IMR-90 (cell line): ENCODE measurements around the gene RNF40. TPM values are rescaled to one million over a fixed set of nuclear protein-coding genes. Genes with fewer than 3 reads are reported as not detected.

Experiments used
- ATAC-seq: fragments of 200-7000 bp; cut with Tn5 transposase; 2 replicates; pipeline ENCODE4 v1.9.1; 2020; ENCODE audit warnings: low read depth, mild to moderate bottlenecking, moderate library complexity
- BruUV-seq: library from RNA; stranded (reverse); fragments of 400-500 nt; replicated peaks from 2 replicates; lab custom pipeline; 2021; lab: Mats Ljungman, UMichigan
- CTCF ChIA-PET: fragments of 300-600 bp; formaldehyde crosslinking; extraction: SDS; loops from one replicate; lab custom pipeline; 2021; ENCODE audit warnings: antibody characterized with exemption; lab: Yijun Ruan, JAX
- POLR2A ChIA-PET: fragments of 300-600 bp; sonication (Branson Sonifier 250); formaldehyde crosslinking; loops from one replicate; lab custom pipeline; 2022; ENCODE audit warnings: antibody characterized with exemption; ENCODE audit not compliant: unreplicated experiment; lab: Charles Lee
- DNase-seq: peaks from one replicate; pipeline ENCODE4 v3.0.0; 2013
- H2AFZ ChIP-seq: replicated peaks from 2 replicates; pipeline ENCODE3; 2013; ENCODE audit warnings: low read length, mild to moderate bottlenecking; ENCODE audit not compliant: poor library complexity
- H2AK5ac ChIP-seq: 2 replicates; pipeline ENCODE4 v1.6.1; 2013; ENCODE audit warnings: low read depth, low read length, inconsistent platforms
- H2AK9ac ChIP-seq: replicated peaks from 2 replicates; pipeline ENCODE3; 2013; ENCODE audit warnings: mild to moderate bottlenecking, low read depth, low read length, moderate library complexity; ENCODE audit not compliant: poor library complexity
- H2BK120ac ChIP-seq: 2 replicates; pipeline ENCODE4 v1.6.1; 2013; ENCODE audit warnings: low read depth, low read length, inconsistent platforms
- H2BK15ac ChIP-seq: 3 replicates; pipeline ENCODE4 v1.6.1; 2013; ENCODE audit warnings: low read depth, low read length, inconsistent platforms
- H2BK20ac ChIP-seq: 2 replicates; pipeline ENCODE4 v1.6.1; 2013; ENCODE audit warnings: low read depth, mild to moderate bottlenecking, inconsistent platforms, low read length, moderate library complexity
- H2BK5ac ChIP-seq: 2 replicates; pipeline ENCODE4 v1.6.1; 2013; ENCODE audit warnings: mild to moderate bottlenecking, low read depth, low read length, inconsistent platforms; ENCODE audit not compliant: poor library complexity, severe bottlenecking
- H3K14ac ChIP-seq: replicated peaks from 2 replicates; pipeline ENCODE4 v1.6.1; 2013; ENCODE audit warnings: low read depth, low read length, inconsistent platforms
- H3K18ac ChIP-seq: 2 replicates; pipeline ENCODE4 v1.6.1; 2013; ENCODE audit warnings: low read depth, low read length, control low read depth
- H3K23ac ChIP-seq: 2 replicates; pipeline ENCODE4 v1.6.1; 2013; ENCODE audit warnings: low read depth, low read length, inconsistent platforms
- H3K27ac ChIP-seq: 2 replicates; pipeline ENCODE4 v1.5.1; 2013; ENCODE audit warnings: mild to moderate bottlenecking, control low read depth, low read length; ENCODE audit not compliant: insufficient read depth
- H3K27me3 ChIP-seq: 2 replicates; pipeline ENCODE4 v1.6.1; 2013; ENCODE audit warnings: low read length; ENCODE audit not compliant: control insufficient read depth, insufficient read depth
- H3K36me3 ChIP-seq: 2 replicates; pipeline ENCODE4 v1.6.1; 2013; ENCODE audit warnings: low read length, mixed read lengths; ENCODE audit not compliant: control insufficient read depth, insufficient read depth
- H3K4ac ChIP-seq: 2 replicates; pipeline ENCODE4 v1.6.1; 2013; ENCODE audit warnings: low read depth, low read length, inconsistent platforms
- H3K4me1 ChIP-seq: 2 replicates; pipeline ENCODE4 v1.6.1; 2013; ENCODE audit warnings: low read length, mixed read lengths; ENCODE audit not compliant: control insufficient read depth, insufficient read depth
- H3K4me2 ChIP-seq: 2 replicates; pipeline ENCODE4 v1.6.1; 2013; ENCODE audit warnings: low read depth, mild to moderate bottlenecking, control low read depth, low read length, moderate library complexity
- H3K4me3 ChIP-seq: 2 replicates; pipeline ENCODE4 v1.5.1; 2013; ENCODE audit warnings: low read depth, mild to moderate bottlenecking, control low read depth, low read length, moderate library complexity; ENCODE audit not compliant: insufficient read depth
- H3K56ac ChIP-seq: 2 replicates; pipeline ENCODE4 v1.6.1; 2013; ENCODE audit warnings: low read length, inconsistent platforms; ENCODE audit not compliant: insufficient read depth; ENCODE audit errors: extremely low read depth
- H3K79me1 ChIP-seq, 2 experiments: 2 replicates each; pipeline ENCODE4 v1.6.1; 2013; ENCODE audit warnings: low read length in 2 of 2, inconsistent platforms in 1 of 2, low read depth in 1 of 2
- H3K9ac ChIP-seq: 2 replicates; pipeline ENCODE4 v1.6.1; 2013; ENCODE audit warnings: low read depth, low read length, control low read depth
- H3K9me1 ChIP-seq: 2 replicates; pipeline ENCODE4 v1.6.1; 2013; ENCODE audit warnings: low read length, inconsistent platforms; ENCODE audit not compliant: insufficient read depth
- H3K9me3 ChIP-seq: 2 replicates; pipeline ENCODE4 v1.6.1; 2013; ENCODE audit warnings: low read length; ENCODE audit not compliant: control insufficient read depth, insufficient read depth
- H4K20me1 ChIP-seq: 2 replicates; pipeline ENCODE4 v1.6.1; 2013; ENCODE audit warnings: low read length, inconsistent platforms; ENCODE audit not compliant: insufficient read depth
- H4K5ac ChIP-seq: 2 replicates; pipeline ENCODE4 v1.6.1; 2013; ENCODE audit warnings: mild to moderate bottlenecking, low read depth, low read length, control low read depth
- H4K8ac ChIP-seq, 2 experiments: 2 replicates each; pipeline ENCODE4 v1.6.1; 2013; ENCODE audit warnings: low read depth in 2 of 2, low read length in 2 of 2, control low read depth in 1 of 2, inconsistent platforms in 1 of 2
- H4K91ac ChIP-seq: 2 replicates; pipeline ENCODE4 v1.6.1; 2013; ENCODE audit warnings: low read depth, low read length, inconsistent platforms; ENCODE audit not compliant: insufficient read depth
- BHLHE40 ChIP-seq: fragments of 150-350 bp; IDR thresholded peaks from 2 replicates; pipeline ENCODE4 v1.6.1; 2016; ENCODE audit warnings: mild to moderate bottlenecking, low read depth, low read length
- CEBPB ChIP-seq: IDR thresholded peaks from 2 replicates; pipeline ENCODE4 v1.6.1; 2012; ENCODE audit warnings: low read depth, low read length, improper control_type of control experiment
- CHD1 ChIP-seq: IDR thresholded peaks from 2 replicates; pipeline ENCODE4 v1.6.1; 2012; ENCODE audit warnings: low read depth, low read length, improper control_type of control experiment
- ELK1 ChIP-seq: fragments of 150-350 bp; IDR thresholded peaks from 2 replicates; pipeline ENCODE4 v1.6.1; 2016; ENCODE audit warnings: low read depth, mild to moderate bottlenecking, low read length, moderate library complexity, borderline replicate concordance
- FOS ChIP-seq: fragments of 150-350 bp; IDR thresholded peaks from 2 replicates; pipeline ENCODE4 v1.6.1; 2016; ENCODE audit warnings: low read depth, low read length
- MAFK ChIP-seq: IDR thresholded peaks from 2 replicates; pipeline ENCODE4 v1.6.1; 2012; ENCODE audit warnings: low read depth, low read length, improper control_type of control experiment
- MAZ ChIP-seq: IDR thresholded peaks from 2 replicates; pipeline ENCODE4 v1.6.1; 2012; ENCODE audit warnings: low read depth, mild to moderate bottlenecking, low read length, improper control_type of control experiment, moderate library complexity, borderline replicate concordance
- MXI1 ChIP-seq: IDR thresholded peaks from 2 replicates; pipeline ENCODE4 v1.6.1; 2012; ENCODE audit warnings: low read depth, mild to moderate bottlenecking, low read length, moderate library complexity, borderline replicate concordance
- NFE2L2 ChIP-seq: fragments of 150-350 bp; IDR thresholded peaks from 2 replicates; pipeline ENCODE4 v1.6.1; 2016; ENCODE audit warnings: low read depth, mild to moderate bottlenecking, low read length
- POLR2A ChIP-seq: IDR thresholded peaks from 2 replicates; pipeline ENCODE4 v1.6.1; 2012; ENCODE audit warnings: mild to moderate bottlenecking, low read depth, low read length
- RAD21 ChIP-seq: IDR thresholded peaks from 2 replicates; pipeline ENCODE4 v1.6.1; 2012; ENCODE audit warnings: low read length, improper control_type of control experiment
- RFX5 ChIP-seq: IDR thresholded peaks from 2 replicates; pipeline ENCODE4 v1.8.0; 2012; ENCODE audit warnings: low read depth, mild to moderate bottlenecking, low read length, moderate library complexity
- WGBS, 2 experiments: methylation state at CpG; one replicate each; pipeline versions ENCODE4 v1.1.5 to v1.1.7; 2013; ENCODE audit warnings: missing lambda C conversion rate in 2 of 2; ENCODE audit not compliant: insufficient read length in 1 of 2; ENCODE audit errors: extremely low coverage in 2 of 2; 5-methylcytosine and 5-hydroxymethylcytosine counted together
- dilution Hi-C: fragments of 300-500 bp; cut with HindIII; formaldehyde crosslinking; loops from one replicate; pipeline ENCODE4 v1.14.3; 2018; ENCODE audit warnings: low sequenced_read_pairs; ENCODE audit not compliant: unreplicated experiment
- in situ Hi-C: fragments of 300-500 bp; cut with MboI; formaldehyde crosslinking; loops from 3 replicates; pipeline ENCODE4 v1.14.3; 2019; ENCODE audit warnings: low sequenced_read_pairs, inconsistent platforms, mixed read lengths
- intact Hi-C: fragments of 100-400 bp; cut with micrococcal nuclease; formaldehyde crosslinking; loops from 2 replicates; pipeline ENCODE4 v1.10.0; 2022
- polyA plus RNA-seq, 3 experiments: library from polyadenylated mRNA; depleted of rRNA; stranded (reverse); fragments of >200 nt; gene quantifications; 2 replicates each; pipeline ENCODE4 v1.2.3, GENCODE V29; 2012; ENCODE audit warnings: low replicate concordance in 1 of 3
- total RNA-seq: library from RNA; depleted of rRNA; stranded (reverse); fragments of >200 nt; gene quantifications from 2 replicates; pipeline ENCODE4 v1.2.3, GENCODE V29; 2012
- TF ChIP-seq, protein P1 (sequence below): fragments of 150-350 bp; IDR thresholded peaks from 2 replicates; pipeline ENCODE4 v1.6.1; 2017; ENCODE audit warnings: mild to moderate bottlenecking, antibody characterized with exemption, low read length, low read depth

Gene RNF40
- total and polyA plus RNA-seq, 2 of the 4 experiments (the other 2 are of a cell fraction): 46.7 to 72.4 TPM

DNA sequence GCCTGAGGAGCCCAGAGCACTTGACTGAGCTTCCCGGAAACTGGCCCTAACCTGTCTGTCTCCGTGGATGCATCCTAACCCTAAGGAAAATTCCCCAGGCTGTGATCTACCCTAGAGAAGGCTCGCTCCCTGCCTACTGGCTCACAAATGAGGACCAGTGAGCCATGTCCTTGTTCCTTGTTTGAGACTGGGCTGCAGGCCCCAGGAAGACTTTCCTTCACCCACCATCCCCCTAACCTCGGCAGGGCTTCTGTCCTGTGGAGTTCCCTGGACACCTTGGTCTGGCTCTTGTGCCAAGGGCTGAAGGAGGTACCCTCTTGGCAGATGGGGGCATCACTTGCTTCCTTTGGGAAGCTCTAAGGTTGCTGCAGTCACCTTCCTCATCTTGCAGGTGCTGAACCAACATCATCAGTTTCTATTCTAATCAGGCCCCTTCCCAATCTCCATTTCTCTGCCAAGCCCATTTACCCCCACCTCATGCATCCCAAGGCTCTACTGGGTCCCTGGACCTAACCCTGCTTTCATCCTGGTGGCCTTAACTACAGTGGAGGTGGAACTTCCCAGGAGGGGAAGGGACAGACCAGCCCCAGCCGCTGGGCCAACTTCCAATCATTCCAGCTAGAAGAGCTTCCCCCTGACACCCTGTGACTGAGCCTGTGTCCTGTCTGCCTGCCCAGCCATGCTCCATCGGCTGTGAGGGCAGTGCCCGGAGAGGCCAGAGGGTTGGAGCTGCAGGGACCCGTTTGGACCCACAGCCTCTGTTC lies 12.4 kb downstream of the RNF40 start (continued):
- TF ChIP-seq ELK1: no peak
- no peak for TF ChIP-seq CHD1

GRCh38 chr16:30775131-30775391 lies 12.9 kb downstream of the RNF40 start:
- H4K5ac ChIP-seq: peak overlapping the region; percentile 47
- no TSS peak for BruUV-seq
- ATAC-seq (no peak; the same call in 1 of the 2 replicates), DNase-seq (no peak)
- no peak overlapping the region for H2BK20ac ChIP-seq
- in situ Hi-C loops (no loop called here), dilution Hi-C loops (no loop called here), intact Hi-C loops (loop anchor here (1.0 kb wide), 1 partner anchor 27 kb away; the partner anchor contains the start of gene PHKG2)
- H4K20me1 ChIP-seq: peaks cover 3% of the 10 kb centered on the region; the same call in 1 of the 2 replicates
- ChIA-PET POLR2A (no interaction called here), CTCF (interaction anchor here (1.0 kb wide), 1 partner anchor 32 kb away, joined by 5 read pairs; no protein-coding TSS in a partner anchor)
- H2AK5ac ChIP-seq: peak overlapping the region; percentile 85
- H3K27me3 ChIP-seq: no peaks in the 10 kb centered on the region
- no peak overlapping the region for H2BK15ac ChIP-seq
- peak overlapping the region; percentile 92 for H2AFZ ChIP-seq
- no peak overlapping the region for H2BK5ac ChIP-seq
- 0 out of 2 replicates have a peak overlapping the region, but pooled peaks have one; percentile 27 for H3K9ac ChIP-seq
- H3K4me1 ChIP-seq: peaks cover 13% of the 10 kb centered on the region
- no peak overlapping the region for H3K23ac ChIP-seq
- H3K9me3 ChIP-seq: no peaks in the 10 kb centered on the region
- 0 out of 2 replicates have a peak overlapping the region, but pooled peaks have one; percentile 16 for H3K14ac ChIP-seq
- H3K79me1 ChIP-seq: peaks cover 15 to 77% of the 10 kb centered on the region in 2 experiments
- H3K27ac ChIP-seq: peak overlapping the region; percentile 44
- peak overlapping the region; percentile 90 for H3K4ac ChIP-seq
- H2BK120ac ChIP-seq: no peak overlapping the region
- peak overlapping the region; percentile 48; the same call in 1 of the 2 replicates for H4K91ac ChIP-seq
- H3K18ac ChIP-seq: no peak overlapping the region
- no peak overlapping the region; the same call in 1 of the 2 replicates for H3K56ac ChIP-seq
- H3K4me2 ChIP-seq: peak overlapping the region; percentile 96
- peak overlapping the region; percentile 68 for H3K4me3 ChIP-seq
- H3K36me3 ChIP-seq: peaks cover 41% of the 10 kb centered on the region
- peak overlapping the region; percentile 91 to 99 for H4K8ac ChIP-seq
- H3K9me1 ChIP-seq: peaks cover 32% of the 10 kb centered on the region; the same call in 1 of the 2 replicates
- peak overlapping the region; percentile 75 for H2AK9ac ChIP-seq
- WGBS, 2 experiments: 15% methylated on average over 4 of the region's 15 CpGs; no CpG with 5 or more reads in 1 of the 2 experiments
- TF ChIP-seq MAFK (no peak), ELK1 (no peak), RFX5 (no peak), CEBPB (no peak), BHLHE40 (no peak), CHD1 (no peak), MAZ (no peak), MXI1 (no peak), FOS (no peak), NFE2L2 (no peak), POLR2A (no peak), RAD21 (no peak)
- TF ChIP-seq, protein P1, sequence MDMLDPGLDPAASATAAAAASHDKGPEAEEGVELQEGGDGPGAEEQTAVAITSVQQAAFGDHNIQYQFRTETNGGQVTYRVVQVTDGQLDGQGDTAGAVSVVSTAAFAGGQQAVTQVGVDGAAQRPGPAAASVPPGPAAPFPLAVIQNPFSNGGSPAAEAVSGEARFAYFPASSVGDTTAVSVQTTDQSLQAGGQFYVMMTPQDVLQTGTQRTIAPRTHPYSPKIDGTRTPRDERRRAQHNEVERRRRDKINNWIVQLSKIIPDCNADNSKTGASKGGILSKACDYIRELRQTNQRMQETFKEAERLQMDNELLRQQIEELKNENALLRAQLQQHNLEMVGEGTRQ: no peak
